CD4-positive, alpha-beta T cell treated with Interleukin-15 for 1 hour (primary cell): ENCODE results near the gene SUCLG1.
"Not testable (repeated sequence)": the region's sequence is repeated elsewhere in the genome, so short reads cannot be mapped to it uniquely, and the experiment has no call there.

Experiments used
- DNase-seq: peaks from one replicate; pipeline ENCODE4 v3.0.0-alpha.2; 2020

SUCLG1 gene

GRCh38 chr2:84459018-84459943 lies at the start of gene SUCLG1:
Gene SUCLG1, minus strand, starts transcription at chr2:84459280. Its CDS starts 11 bp downstream, at chr2:84459269.
- DNase-seq: peak; percentile 87

DNA sequence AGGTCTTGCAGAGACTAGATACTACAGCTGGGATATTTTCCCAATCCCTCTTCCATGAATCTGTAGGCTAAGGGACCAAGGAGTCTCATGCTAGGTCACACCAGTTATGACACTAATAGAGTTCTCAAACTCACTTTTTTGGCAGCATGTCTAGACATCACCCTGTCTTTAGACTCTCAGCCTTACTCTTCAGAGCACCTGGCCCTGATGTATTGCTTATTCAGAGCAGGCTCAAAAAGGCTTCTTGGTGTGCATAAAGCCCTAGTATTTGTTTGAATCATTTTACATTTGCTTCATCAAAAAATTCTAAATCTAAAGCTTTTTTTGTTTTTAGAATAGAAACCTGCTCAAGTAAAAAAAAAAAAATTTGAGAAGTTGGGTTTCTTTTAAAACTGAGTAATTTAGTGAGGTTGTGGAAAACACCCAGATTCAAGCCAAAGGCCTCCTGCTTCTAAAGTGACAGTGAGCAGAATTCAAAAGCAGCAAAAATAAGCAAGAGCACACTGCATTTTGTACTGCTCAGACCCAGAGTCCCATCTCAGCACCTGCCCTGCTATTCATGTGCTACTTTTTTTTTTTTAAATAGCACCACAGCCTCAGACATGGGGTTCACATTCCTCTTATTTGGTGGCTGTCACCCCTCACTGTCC lies 39.2 kb upstream of the SUCLG1 start:
- DNase-seq: no peak

DNA sequence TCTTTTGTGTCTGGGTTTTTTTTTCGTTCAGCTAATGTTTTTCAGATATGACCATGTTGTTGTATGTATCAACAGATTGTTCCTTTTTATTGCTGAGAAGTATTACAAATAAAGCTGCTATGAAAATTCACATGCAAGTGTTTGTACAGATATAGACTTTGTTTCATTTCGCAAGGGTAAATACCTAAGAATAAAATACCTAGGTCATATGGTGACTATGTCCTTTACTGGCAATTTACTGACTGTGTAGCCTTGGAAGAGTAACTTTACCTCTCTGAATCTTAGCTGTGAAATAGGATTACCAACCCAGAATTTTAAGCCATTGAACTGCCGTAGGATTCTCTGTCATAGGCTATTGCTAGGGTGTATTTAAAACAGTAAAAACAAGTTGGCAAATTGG lies 38.2 kb upstream of the SUCLG1 start:
- DNase-seq: no peak

DNA sequence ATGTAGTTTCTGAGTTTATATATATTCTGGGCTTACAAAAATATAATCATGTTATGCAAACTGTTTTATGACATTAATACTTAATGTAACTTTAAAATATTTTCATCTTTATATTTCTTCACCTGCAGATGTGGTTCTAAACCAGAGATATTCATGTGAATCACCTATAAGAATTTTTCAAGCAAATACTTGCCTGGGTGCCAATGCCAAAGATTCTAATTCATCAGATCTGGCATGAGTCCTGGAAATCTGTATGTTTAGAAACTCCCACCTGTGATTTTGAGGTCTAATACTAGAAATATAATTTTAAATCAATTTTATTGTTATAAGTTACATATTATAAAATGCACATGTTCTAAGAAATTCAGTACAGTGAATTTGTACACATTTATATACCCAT lies 37.3 kb upstream of the SUCLG1 start:
- no peak for DNase-seq

DNA sequence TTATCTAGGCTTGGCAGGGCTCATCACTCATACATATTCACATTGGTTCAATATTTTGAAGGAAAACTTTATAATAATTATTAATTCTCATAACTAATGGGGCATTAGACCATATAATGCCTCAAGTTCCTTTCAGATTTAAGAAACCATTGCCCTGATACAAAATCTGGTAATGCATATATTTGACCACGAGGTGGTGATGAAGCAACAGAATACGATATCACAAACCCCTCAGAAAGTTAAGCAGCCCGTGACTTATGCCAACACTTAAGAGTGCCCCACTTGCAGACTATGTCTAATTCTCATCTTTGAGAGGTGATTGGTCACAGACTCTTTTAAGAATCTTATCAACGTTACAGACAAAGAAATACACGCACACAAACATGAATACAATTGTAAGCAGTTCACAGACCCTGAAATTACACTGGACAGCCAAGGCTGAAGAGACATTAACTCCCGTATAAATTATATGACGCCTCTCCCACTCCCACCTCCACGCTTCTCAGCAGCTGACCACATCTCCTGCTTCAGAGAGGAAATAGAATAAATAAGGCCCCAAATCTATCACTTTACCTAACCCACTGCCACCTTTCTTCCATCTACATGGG lies 36.6 kb upstream of the SUCLG1 start:
- peak; percentile 37 for DNase-seq

GRCh38 chr2:84494070-84494469 lies 35.0 kb upstream of the SUCLG1 start:
- DNase-seq: no peak

DNA sequence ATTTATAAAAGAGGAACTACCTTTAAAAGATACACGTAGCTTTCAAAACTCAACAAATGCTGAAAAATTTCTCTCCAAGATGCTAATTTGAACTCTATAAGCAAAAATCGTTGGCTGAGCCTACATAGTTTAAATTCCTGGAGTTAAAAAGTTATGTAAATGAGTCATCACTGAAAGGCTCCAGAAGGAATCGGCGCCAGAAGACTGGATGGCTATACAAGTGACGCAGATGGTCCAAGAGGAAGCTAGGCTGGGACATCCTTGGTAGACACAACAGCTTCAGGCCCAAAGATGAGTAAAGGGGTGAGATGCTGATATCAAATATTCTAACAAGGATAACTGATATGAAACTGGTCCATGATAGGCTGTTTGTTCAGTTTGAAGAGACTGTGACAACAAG lies 34.4 kb upstream of the SUCLG1 start:
- DNase-seq: no peak

GRCh38 chr2:84492571-84492970 lies 33.5 kb upstream of the SUCLG1 start:
- DNase-seq: no peak

GRCh38 chr2:84491741-84492140 lies 32.7 kb upstream of the SUCLG1 start:
- no peak for DNase-seq

GRCh38 chr2:84491256-84491655 lies 32.2 kb upstream of the SUCLG1 start:
- no peak for DNase-seq

GRCh38 chr2:84487298-84487996 lies 28.4 kb upstream of the SUCLG1 start:
- DNase-seq: no peak

- no peak for DNase-seq
Observed at GRCh38 chr2:84486441-84487115, 27.5 kb upstream of the SUCLG1 start.

GRCh38 chr2:84483320-84483719 lies 24.2 kb upstream of the SUCLG1 start:
- no peak for DNase-seq

GRCh38 chr2:84482603-84483002 lies 23.5 kb upstream of the SUCLG1 start:
- DNase-seq: no peak

DNA sequence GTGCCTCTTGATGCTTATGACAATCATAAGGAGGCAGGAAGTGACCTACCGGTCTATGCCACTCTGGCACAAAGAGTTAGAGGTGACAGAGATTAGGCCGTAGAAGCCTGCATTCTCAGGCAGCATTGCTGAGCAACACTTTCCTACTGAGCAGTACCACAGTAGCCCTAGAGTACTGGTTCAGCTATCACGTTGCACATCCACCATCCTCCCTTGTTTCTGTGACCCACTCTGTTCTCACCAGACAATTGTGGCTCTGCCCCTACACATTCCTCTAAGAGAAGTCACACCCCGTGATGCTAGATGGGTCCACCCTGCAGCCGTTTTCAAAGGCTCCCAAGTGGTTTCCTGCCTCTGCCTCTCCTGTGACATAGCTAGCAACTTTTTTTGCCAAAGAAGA lies 22.6 kb upstream of the SUCLG1 start:
- DNase-seq: no peak

DNA sequence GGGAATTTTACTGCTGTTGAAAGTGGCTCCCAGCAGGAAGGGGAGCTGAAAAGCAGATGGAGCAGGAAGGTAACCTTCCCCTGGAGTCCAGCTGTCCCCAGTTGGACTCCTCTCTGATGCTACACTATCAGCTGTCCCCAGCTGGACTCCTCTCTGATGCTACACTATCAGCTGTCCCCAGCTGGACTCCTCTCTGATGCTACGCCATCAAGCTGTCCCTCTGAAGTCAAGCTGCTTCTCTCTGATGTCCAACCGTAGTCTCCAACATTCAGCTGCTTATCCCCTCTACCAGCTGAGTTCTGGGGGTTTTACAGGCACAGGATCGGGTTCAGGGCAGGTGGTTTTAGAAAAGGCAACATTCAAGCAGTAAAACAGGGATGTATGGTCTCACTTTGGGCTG lies 19.8 kb upstream of the SUCLG1 start:
- DNase-seq: no peak

DNA sequence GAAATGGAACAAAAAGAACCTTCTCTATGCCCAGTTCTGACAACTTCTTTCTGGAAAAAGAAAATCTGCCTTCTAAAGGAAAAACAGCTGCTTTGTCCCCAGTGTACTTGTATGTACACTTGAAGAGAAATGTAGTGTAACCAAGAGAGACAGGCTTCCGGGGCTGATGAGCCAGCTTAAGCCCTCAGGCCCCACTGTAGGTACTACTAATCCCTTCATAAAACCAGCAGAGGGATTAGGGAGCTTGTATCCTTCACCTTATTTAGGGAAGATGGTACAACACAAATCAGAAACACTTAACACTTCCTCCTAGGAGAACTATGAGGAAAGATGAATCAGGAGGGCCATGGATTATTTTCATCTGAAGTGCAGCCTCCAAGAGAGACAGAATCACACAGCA lies 18.8 kb upstream of the SUCLG1 start:
- DNase-seq: no peak

- DNase-seq: no peak
Observed at GRCh38 chr2:84474176-84474575, 15.1 kb upstream of the SUCLG1 start.

DNA sequence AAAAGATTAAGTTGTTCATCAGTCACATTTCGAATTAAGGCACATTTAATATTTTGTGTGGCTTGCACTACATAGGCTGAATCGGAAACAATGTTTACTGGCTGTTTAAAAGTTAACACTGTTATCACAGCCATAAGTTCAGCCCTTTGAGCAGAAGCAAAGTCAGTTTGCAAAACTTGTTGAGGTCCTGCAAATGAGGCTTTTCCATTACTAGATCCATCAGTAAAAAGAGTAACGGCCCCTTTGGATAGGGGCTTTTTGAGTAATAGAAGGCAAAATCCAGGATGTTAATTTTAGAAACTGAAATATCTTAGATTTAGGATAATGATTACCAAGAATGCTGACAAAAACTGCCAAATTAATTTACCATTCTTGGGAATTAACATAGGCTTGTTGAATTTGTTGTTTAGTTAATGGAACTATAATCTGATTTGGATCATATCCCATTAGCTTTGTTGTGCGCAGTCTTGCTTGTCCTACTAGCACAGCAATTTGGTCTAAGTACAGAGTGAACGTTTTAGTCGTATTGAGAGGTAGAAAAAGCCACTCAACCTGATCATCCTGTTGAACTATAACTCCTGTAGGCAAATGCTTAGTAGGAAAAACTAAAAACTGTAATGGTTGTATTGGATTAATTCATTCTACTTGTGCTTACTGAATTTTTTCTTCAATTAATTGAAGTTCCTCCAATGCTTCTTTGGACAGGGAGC lies 13.9 kb upstream of the SUCLG1 start:
- DNase-seq: no peak

DNA sequence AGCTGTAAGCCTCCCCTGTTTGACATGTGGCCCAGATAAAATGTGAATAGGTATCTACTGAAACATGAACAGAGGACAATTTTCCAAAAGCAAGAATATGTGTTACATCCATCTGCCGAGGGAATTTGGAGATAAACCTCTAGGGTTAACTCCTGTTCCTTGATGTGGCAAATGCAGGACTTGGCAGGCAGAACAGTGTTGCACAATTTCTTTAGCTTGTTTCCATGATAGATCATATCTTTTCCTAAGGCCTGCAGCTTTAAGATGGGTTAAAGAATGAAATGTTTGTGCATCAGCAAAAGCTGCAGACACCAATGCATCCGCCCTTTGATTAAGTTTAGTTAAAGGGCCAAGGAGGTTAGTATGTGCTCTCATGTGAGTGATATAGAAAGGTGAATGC lies 13.3 kb upstream of the SUCLG1 start:
- DNase-seq: not testable (repeated sequence)

DNA sequence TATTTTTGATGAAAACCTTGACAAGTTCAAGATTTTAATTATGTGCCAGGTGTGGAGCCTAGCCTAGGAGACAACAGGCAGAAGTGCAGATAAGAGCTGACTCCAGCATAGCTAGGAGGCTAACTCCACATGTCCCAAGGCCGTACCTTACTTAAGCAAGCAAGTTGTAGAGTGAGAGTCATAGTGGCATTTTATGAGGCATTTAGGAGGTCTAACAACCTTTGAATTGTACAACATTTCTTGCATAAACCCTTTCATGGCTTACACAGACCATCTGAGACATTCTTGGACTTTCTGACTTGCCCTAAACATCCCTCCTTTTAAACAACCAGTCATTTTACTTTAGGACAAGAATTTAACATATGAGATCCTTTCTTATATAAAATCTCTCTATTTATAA lies 8.3 kb upstream of the SUCLG1 start:
- no peak for DNase-seq

- no peak for DNase-seq
Observed at GRCh38 chr2:84461310-84461709, 2.2 kb upstream of the SUCLG1 start.
